HCT116 (cell line): ENCODE measurements around the gene PXT1. TPM values are rescaled to one million over a fixed set of nuclear protein-coding genes. Genes with fewer than 3 reads are reported as not detected.

Source experiments
- ATAC-seq: fragments of 200-7000 bp; cut with Tn5 transposase; 2 replicates; pipeline ENCODE4 v1.9.1; 2020; ENCODE audit warnings: mild to moderate bottlenecking, moderate library complexity
- BruUV-seq: library from RNA; stranded (reverse); fragments of 400-500 nt; replicated peaks from 2 replicates; lab custom pipeline; 2021; lab: Mats Ljungman, UMichigan
- CTCF ChIA-PET: fragments of 300-600 bp; sonication (Branson Sonifier 250); formaldehyde crosslinking; loops from one replicate; lab custom pipeline; 2021; ENCODE audit warnings: antibody characterized with exemption; lab: Charles Lee
- POLR2A ChIA-PET: fragments of 300-600, 350-600 bp; sonication (Branson Sonifier 250); formaldehyde crosslinking; loops from one replicate; lab custom pipeline; 2021; ENCODE audit warnings: antibody characterized with exemption; lab: Charles Lee
- RAD21 ChIA-PET, 2 experiments: fragments of 300-600 bp; sonication (Branson Sonifier 250); formaldehyde crosslinking; loops; one replicate each; lab custom pipeline; 2023; ENCODE audit warnings: low total read pairs in 2 of 2; ENCODE audit not compliant: uncharacterized antibody in 2 of 2, unreplicated experiment in 2 of 2, low non-redundant PET in 1 of 2; lab: Charles Lee
- DNase-seq: peaks from one replicate; pipeline ENCODE4 v3.0.0-alpha.2; 2010; ENCODE audit warnings: low read depth, low spot score
- H2AFZ ChIP-seq: fragments of 200-600 bp; shearing (Covaris generic), sonication (generic); 2 replicates; pipeline ENCODE4 v1.6.1; 2017; ENCODE audit warnings: low read depth, mixed run types, mixed read lengths, antibody characterized with exemption, low read length; ENCODE audit not compliant: poor library complexity, severe bottlenecking
- H3K27ac ChIP-seq: 2 replicates; pipeline ENCODE4 v1.5.1; 2012; ENCODE audit warnings: low read depth, low read length
- H3K27me3 ChIP-seq: fragments of 200-600 bp; sonication (generic); 2 replicates; pipeline ENCODE4 v1.6.1; 2016; ENCODE audit warnings: mixed run types, low read length, mixed read lengths; ENCODE audit not compliant: insufficient read depth
- H3K36me3 ChIP-seq, 2 experiments: fragments of 200-500 bp in 1 of 2; fragments of 200-600 bp in 1 of 2; sonication (Bioruptor generic) in 1 of 2; sonication (generic) in 1 of 2; 2 replicates each; pipeline versions ENCODE4 v1.5.1 to v1.6.1; 2014 to 2016; ENCODE audit warnings: low read length in 2 of 2, inconsistent platforms in 1 of 2, mixed read lengths in 1 of 2, mixed run types in 1 of 2; ENCODE audit not compliant: insufficient read depth in 2 of 2, control insufficient read depth in 1 of 2
- H3K4me1 ChIP-seq, 2 experiments: fragments of 200-600 bp in 1 of 2; sonication (generic) in 1 of 2; 2 replicates each; pipeline versions ENCODE4 v1.5.1 to v1.6.1; 2012 to 2017; ENCODE audit warnings: low read length in 2 of 2, inconsistent platforms in 1 of 2, mild to moderate bottlenecking in 1 of 2, mixed read lengths in 1 of 2, mixed run types in 1 of 2, moderate library complexity in 1 of 2; ENCODE audit not compliant: insufficient read depth in 2 of 2, control insufficient read depth in 1 of 2
- H3K4me2 ChIP-seq: fragments of 200-600 bp; sonication (generic); 2 replicates; pipeline ENCODE4 v1.6.1; 2017; ENCODE audit warnings: mixed run types, low read length, mixed read lengths
- H3K4me3 ChIP-seq, 2 experiments: fragments of 200-600 bp in 1 of 2; sonication (generic) in 1 of 2; replicated peaks in 1 of 2; 2 replicates each; pipeline ENCODE4 v1.5.1; 2011 to 2016; ENCODE audit warnings: low read length in 2 of 2, control low read depth in 1 of 2, low read depth in 1 of 2, mild to moderate bottlenecking in 1 of 2, mixed read lengths in 1 of 2, mixed run types in 1 of 2
- H3K79me2 ChIP-seq: fragments of 200-600 bp; sonication (generic); 2 replicates; pipeline ENCODE4 v1.6.1; 2017; ENCODE audit warnings: mild to moderate bottlenecking, mixed run types, low read length, moderate library complexity, mixed read lengths; ENCODE audit not compliant: insufficient read depth
- H3K9ac ChIP-seq: fragments of 200-600 bp; sonication (generic); 2 replicates; pipeline ENCODE4 v1.6.1; 2016; ENCODE audit warnings: low read length, mixed read lengths
- H3K9me2 ChIP-seq: fragments of 200-600 bp; sonication (generic), shearing (Covaris generic); 2 replicates; pipeline ENCODE4 v1.6.1; 2017; ENCODE audit warnings: mixed run types, mild to moderate bottlenecking, moderate library complexity; ENCODE audit not compliant: insufficient read depth
- H3K9me3 ChIP-seq, 2 experiments: fragments of 200-500 bp in 1 of 2; fragments of 200-600 bp in 1 of 2; sonication (Bioruptor generic) in 1 of 2; sonication (generic) in 1 of 2; 2 replicates each; pipeline ENCODE4 v1.6.1; 2014 to 2017; ENCODE audit warnings: low read length in 2 of 2, mixed read lengths in 2 of 2, inconsistent platforms in 1 of 2, low read depth in 1 of 2, mild to moderate bottlenecking in 1 of 2, mixed run types in 1 of 2, moderate library complexity in 1 of 2; ENCODE audit not compliant: control insufficient read depth in 1 of 2, insufficient read depth in 1 of 2
- H4K20me1 ChIP-seq: fragments of 200-600 bp; sonication (generic), shearing (Covaris generic); 2 replicates; pipeline ENCODE4 v1.6.1; 2017; ENCODE audit warnings: mixed run types, mild to moderate bottlenecking, moderate library complexity; ENCODE audit not compliant: insufficient read depth
- CEBPB ChIP-seq: IDR thresholded peaks from 2 replicates; pipeline ENCODE4 v1.6.1; 2012; ENCODE audit warnings: low read depth
- CTCF ChIP-seq, 3 experiments: fragments of 200-600 bp in 1 of 3; sonication (generic) in 1 of 3; IDR thresholded peaks in 2 of 3; conservative IDR thresholded peaks in 1 of 3; 2 replicates each; pipeline ENCODE4 v1.5.1; 2012 to 2017; ENCODE audit warnings: low read depth in 2 of 3, low read length in 2 of 3, antibody characterized with exemption in 1 of 3, borderline replicate concordance in 1 of 3, control low read depth in 1 of 3, mild to moderate bottlenecking in 1 of 3, mixed read lengths in 1 of 3, mixed run types in 1 of 3, moderate library complexity in 1 of 3; ENCODE audit not compliant: insufficient read depth in 1 of 3
- EGR1 ChIP-seq: IDR thresholded peaks from 2 replicates; pipeline ENCODE4 v1.6.1; 2012; ENCODE audit warnings: low read depth
- EZH2 ChIP-seq: fragments of 200-600 bp; sonication (generic); IDR thresholded peaks from 2 replicates; pipeline ENCODE4 v1.6.1; 2017; ENCODE audit warnings: antibody characterized with exemption, mixed run types
- EZH2phosphoT487 ChIP-seq: fragments of 200-600 bp; IDR thresholded peaks from 2 replicates; pipeline ENCODE4 v1.6.1; 2018; ENCODE audit warnings: antibody characterized with exemption, borderline replicate concordance
- FOSL1 ChIP-seq: IDR thresholded peaks from 2 replicates; pipeline ENCODE4 v1.6.1; 2012; ENCODE audit warnings: low read depth
- JUND ChIP-seq: IDR thresholded peaks from 2 replicates; pipeline ENCODE4 v1.6.1; 2012
- POLR2A ChIP-seq: IDR thresholded peaks from 2 replicates; pipeline ENCODE4 v1.7.0; 2011; ENCODE audit warnings: borderline replicate concordance; ENCODE audit not compliant: insufficient read depth, insufficient read length; ENCODE audit errors: extremely low read depth
- POLR2AphosphoS5 ChIP-seq: IDR thresholded peaks from 2 replicates; pipeline ENCODE4 v1.6.1; 2011; ENCODE audit warnings: mild to moderate bottlenecking, low read depth, low read length, moderate library complexity
- RAD21 ChIP-seq: IDR thresholded peaks from 2 replicates; pipeline ENCODE4 v1.6.1; 2012; ENCODE audit warnings: low read depth, mild to moderate bottlenecking
- SIN3A ChIP-seq: IDR thresholded peaks from 2 replicates; pipeline ENCODE4 v1.6.1; 2012; ENCODE audit warnings: low read depth
- SRF ChIP-seq: IDR thresholded peaks from 2 replicates; pipeline ENCODE4 v1.6.1; 2012; ENCODE audit warnings: low read depth
- YY1 ChIP-seq: IDR thresholded peaks from 2 replicates; pipeline ENCODE4 v1.6.1; 2011; ENCODE audit warnings: low read length, low read depth, moderate library complexity, mild to moderate bottlenecking; ENCODE audit not compliant: insufficient replicate concordance; ENCODE audit errors: extremely low read depth
- ZBTB33 ChIP-seq: IDR thresholded peaks from 2 replicates; pipeline ENCODE4 v1.6.1; 2011; ENCODE audit warnings: mild to moderate bottlenecking, low read length, moderate library complexity; ENCODE audit not compliant: insufficient replicate concordance; ENCODE audit errors: extremely low read depth
- ZFX ChIP-seq: fragments of 450-650 bp; IDR thresholded peaks from 2 replicates; pipeline ENCODE4 v1.6.1; 2017
- intact Hi-C: fragments of 100-400 bp; cut with micrococcal nuclease; formaldehyde crosslinking; loops from 2 replicates; pipeline ENCODE4 v1.10.0; 2022
- total RNA-seq: library from RNA; stranded (reverse); gene quantifications from one replicate; pipeline ENCODE4 v1.2.1, GENCODE V29; 2021; ENCODE audit not compliant: unreplicated experiment
- TF ChIP-seq, protein P1 (sequence below): IDR thresholded peaks from 2 replicates; pipeline ENCODE4 v1.6.1; 2012

Gene PXT1
- total RNA-seq, 1 experiment from 2014 or later = 0.17 TPM

DNA sequence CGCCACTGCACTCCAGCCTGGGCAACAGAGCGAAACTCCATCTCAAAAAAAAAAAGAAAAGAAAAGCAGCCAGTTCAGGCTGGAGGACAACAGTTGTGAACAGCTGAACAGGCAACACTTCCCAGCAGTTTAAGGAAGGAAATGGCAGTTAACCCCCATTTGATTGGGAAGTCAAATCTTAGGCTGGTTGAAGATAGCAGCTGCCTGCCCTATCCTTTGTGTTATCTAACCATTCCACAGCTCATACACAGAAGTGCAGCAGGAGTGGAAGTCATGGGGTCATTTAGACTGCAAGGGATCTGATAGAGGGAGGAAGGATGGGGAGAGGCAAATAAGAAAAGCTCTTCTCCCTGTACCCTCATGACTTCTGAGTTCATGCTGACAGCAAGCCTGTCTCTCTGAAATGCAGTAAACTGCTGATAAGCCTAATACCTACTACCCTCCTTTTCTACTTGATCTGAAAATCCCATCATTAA lies 35.4 kb upstream of the PXT1 start:
- H3K27ac ChIP-seq = no peak overlapping the region
- no peak for TF ChIP-seq CEBPB
- TF ChIP-seq ZFX = no peak
- H4K20me1 ChIP-seq = no peaks in the 10 kb centered on the region; the same call in 1 of the 2 replicates
- H3K36me3 ChIP-seq = peaks cover 9 to 18% of the 10 kb centered on the region in 2 experiments
- no peak overlapping the region for H3K4me3 ChIP-seq
- DNase-seq (no peak), ATAC-seq (no peak)
- H3K27me3 ChIP-seq = no peaks in the 10 kb centered on the region
- no peak overlapping the region for H2AFZ ChIP-seq
- no peak overlapping the region for H3K4me2 ChIP-seq
- no peaks in the 10 kb centered on the region for H3K79me2 ChIP-seq
- H3K9me3 ChIP-seq = no peaks in the 10 kb centered on the region
- no peak overlapping the region for H3K9ac ChIP-seq
- ChIA-PET CTCF (no interaction called here), RAD21 (no interaction called here), POLR2A (no interaction called here)
- no peaks in the 10 kb centered on the region for H3K9me2 ChIP-seq
- BruUV-seq = no TSS peak
- H3K4me1 ChIP-seq = no peaks in the 10 kb centered on the region
- intact Hi-C loops = no loop called here

- DNase-seq (no peak), ATAC-seq (no peak)
- Histone ChIP-seq H3K9me3 (no peaks in the 10 kb centered on the region), H3K27me3 (no peaks in the 10 kb centered on the region), H4K20me1 (no peaks in the 10 kb centered on the region; the same call in 1 of the 2 replicates), H3K27ac (no peak overlapping the region), H3K9me2 (no peaks in the 10 kb centered on the region), H3K4me3 (no peak overlapping the region), H3K9ac (no peak overlapping the region), H3K36me3 (peaks cover 4 to 10% of the 10 kb centered on the region in 2 experiments; a peak in 2 of 4 replicates), H3K4me1 (no peaks in the 10 kb centered on the region), H3K4me2 (no peak overlapping the region), H3K79me2 (peaks cover 58% of the 10 kb centered on the region), H2AFZ (no peak overlapping the region)
- ChIA-PET CTCF (interaction anchor here (1.2 kb wide), 1 partner anchor 129 kb away, joined by 3 read pairs; no protein-coding TSS in a partner anchor), RAD21 (no interaction called here), POLR2A (no interaction called here)
- BruUV-seq = no TSS peak
- TF ChIP-seq EGR1 (no peak), EZH2phosphoT487 (no peak), SRF (no peak), RAD21 (no peak), SIN3A (no peak), CEBPB (no peak), EZH2 (no peak), JUND (no peak), POLR2A (no peak), YY1 (no peak), POLR2AphosphoS5 (no peak), ZBTB33 (no peak), FOSL1 (no peak), CTCF (IDR thresholded peaks at IDR 0.05 in 2 of 3, conservative IDR thresholded peaks at IDR 0.05 in 1 of 3; ENCODE audit: borderline replicate concordance in 1 of 3, insufficient read depth in 1 of 3, low read depth in 2 of 3, low read length in 2 of 3) (no peak)
- TF ChIP-seq, protein P1, sequence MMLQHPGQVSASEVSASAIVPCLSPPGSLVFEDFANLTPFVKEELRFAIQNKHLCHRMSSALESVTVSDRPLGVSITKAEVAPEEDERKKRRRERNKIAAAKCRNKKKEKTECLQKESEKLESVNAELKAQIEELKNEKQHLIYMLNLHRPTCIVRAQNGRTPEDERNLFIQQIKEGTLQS = no peak
- intact Hi-C loops = no loop called here
Observed at GRCh38 chr6:36469946-36470345, 27.3 kb upstream of the PXT1 start.
